Transverse colon (tissue), 4 donors: ENCODE measurements around the gene CNTNAP2.

Experiments used
- CTCF ChIP-seq, 5 experiments: fragments of 200-600 bp in 3 of 5; fragments of 450-650 bp in 2 of 5; sonication (generic) in 3 of 5; IDR thresholded peaks; 1 replicate in 2 of 5; 2 replicates in 3 of 5; pipeline ENCODE4 v1.5.1; 2016 to 2017; ENCODE audit warnings: antibody characterized with exemption in 5 of 5, inconsistent platforms in 3 of 5, mild to moderate bottlenecking in 2 of 5, moderate library complexity in 1 of 5
- POLR2AphosphoS5 ChIP-seq, 3 donors: sonication (generic); formaldehyde crosslinking; IDR thresholded peaks; one replicate each; pipeline ENCODE4 v1.6.1; 2016; ENCODE audit warnings: antibody characterized with exemption in 3 of 3

- TF ChIP-seq CTCF (IDR thresholded peaks at IDR 0.05) (no peak), POLR2AphosphoS5 (IDR thresholded peaks at IDR 0.05) (no peak)
These were observed 564.9 kb downstream of the CNTNAP2 start for GRCh38 chr7:146681487-146681886.
